Endothelial cell of umbilical vein (primary cell): Measurements from ENCODE around the gene JTB. TPM values are rescaled to one million over a fixed set of nuclear protein-coding genes. Genes with fewer than 3 reads are reported as not detected.

ENCODE experiments used
- BruUV-seq: library from RNA; stranded (reverse); fragments of 400-500 nt; replicated peaks from 2 replicates; lab custom pipeline; 2021; lab: Mats Ljungman, UMichigan
- CTCF ChIA-PET: fragments of 300-600, 350-600 bp; sonication (Branson Sonifier 250); formaldehyde crosslinking; loops from one replicate; lab custom pipeline; 2021; ENCODE audit warnings: antibody characterized with exemption, inconsistent platforms; lab: Charles Lee
- POLR2A ChIA-PET: fragments of 300-600, 350-600 bp; sonication (Branson Sonifier 250); formaldehyde crosslinking; loops from one replicate; lab custom pipeline; 2021; ENCODE audit warnings: antibody characterized with exemption, inconsistent platforms; lab: Charles Lee
- DNase-seq: peaks from one replicate; pipeline ENCODE4 v3.0.0-alpha.2; 2011; ENCODE audit warnings: low read depth, low spot score
- FAIRE-seq: peaks from 2 replicates; lab custom pipeline; 2011; peaks lifted over from hg19 to GRCh38; lab: Jason Lieb, UNC
- H2AFZ ChIP-seq: 2 replicates; pipeline ENCODE4 v1.6.0; 2012; ENCODE audit warnings: low read depth, low read length, control low read depth, inconsistent platforms
- H3K27ac ChIP-seq: 2 replicates; pipeline ENCODE4 v1.5.1; 2011; ENCODE audit warnings: low read depth, mild to moderate bottlenecking, control low read depth, low read length, moderate library complexity; ENCODE audit not compliant: insufficient read depth
- H3K27me3 ChIP-seq, 2 experiments: 2 replicates each; pipeline versions ENCODE4 v1.6.0 to v1.6.1; 2011; ENCODE audit warnings: low read length in 2 of 2, mixed read lengths in 1 of 2; ENCODE audit not compliant: control insufficient read depth in 2 of 2, insufficient read depth in 2 of 2
- H3K36me3 ChIP-seq, 2 experiments: 2 replicates in 1 of 2; 3 replicates in 1 of 2; pipeline ENCODE4 v1.5.1; 2011; ENCODE audit warnings: low read length in 2 of 2, mild to moderate bottlenecking in 1 of 2, moderate library complexity in 1 of 2; ENCODE audit not compliant: control insufficient read depth in 2 of 2, insufficient read depth in 2 of 2; ENCODE audit errors: extremely low read depth in 1 of 2
- H3K4me1 ChIP-seq: 3 replicates; pipeline ENCODE4 v1.5.1; 2011; ENCODE audit warnings: mild to moderate bottlenecking, low read length; ENCODE audit not compliant: control insufficient read depth, insufficient read depth; ENCODE audit errors: extremely low read depth
- H3K4me2 ChIP-seq: 2 replicates; pipeline ENCODE4 v1.6.1; 2011; ENCODE audit warnings: low read length, control low read depth, mixed read lengths; ENCODE audit not compliant: insufficient read depth
- H3K4me3 ChIP-seq, 3 experiments: fragments of 200-600 bp in 1 of 3; sonication (generic), shearing (Covaris generic) in 1 of 3; replicated peaks in 1 of 3; 2 replicates each; pipeline ENCODE4 v1.5.1; 2011 to 2016; ENCODE audit warnings: control low read depth in 3 of 3, low read length in 3 of 3, mild to moderate bottlenecking in 2 of 3, inconsistent platforms in 1 of 3, low read depth in 1 of 3, moderate library complexity in 1 of 3; ENCODE audit not compliant: insufficient read depth in 1 of 3
- H3K79me2 ChIP-seq: 2 replicates; pipeline ENCODE4 v1.6.0; 2012; ENCODE audit warnings: low read length, inconsistent platforms; ENCODE audit not compliant: control insufficient read depth, insufficient read depth
- H3K9ac ChIP-seq: replicated peaks from 2 replicates; pipeline ENCODE3; 2011; ENCODE audit warnings: low read length, control low read depth; ENCODE audit not compliant: insufficient read depth; ENCODE audit errors: extremely low read depth
- H3K9me1 ChIP-seq: replicated peaks from 3 replicates; pipeline ENCODE4 v1.6.0; 2011; ENCODE audit warnings: mild to moderate bottlenecking, low read length; ENCODE audit not compliant: control insufficient read depth, insufficient read depth; ENCODE audit errors: extremely low read depth
- H3K9me3 ChIP-seq: replicated peaks from 2 replicates; pipeline ENCODE4 v1.5.1; 2012; ENCODE audit warnings: low read length, inconsistent platforms; ENCODE audit not compliant: control insufficient read depth, insufficient read depth
- H4K20me1 ChIP-seq: replicated peaks from 2 replicates; pipeline ENCODE3; 2011; ENCODE audit warnings: mild to moderate bottlenecking, low read length; ENCODE audit not compliant: control insufficient read depth, insufficient read depth; ENCODE audit errors: extremely low read depth
- CTCF ChIP-seq, 2 donors: IDR thresholded peaks; 1 replicate in 1 of 2; 2 replicates in 1 of 2; pipeline ENCODE4 v1.5.1; 2011; ENCODE audit warnings: low read length in 2 of 2, mild to moderate bottlenecking in 2 of 2, moderate library complexity in 2 of 2, control low read depth in 1 of 2, inconsistent platforms in 1 of 2, low read depth in 1 of 2; ENCODE audit not compliant: insufficient read depth in 1 of 2; ENCODE audit errors: extremely low read depth in 1 of 2
- FOS ChIP-seq: IDR thresholded peaks from 2 replicates; pipeline ENCODE4 v1.6.1; 2011; ENCODE audit warnings: mild to moderate bottlenecking, low read length, moderate library complexity, borderline replicate concordance; ENCODE audit not compliant: insufficient read depth
- JUN ChIP-seq: IDR thresholded peaks from 2 replicates; pipeline ENCODE4 v1.6.1; 2011; ENCODE audit warnings: borderline replicate concordance, low read depth; ENCODE audit not compliant: insufficient read length, insufficient read depth
- MAX ChIP-seq: IDR thresholded peaks from 2 replicates; pipeline ENCODE4 v1.6.1; 2011; ENCODE audit not compliant: insufficient read depth, insufficient read length
- POLR2A ChIP-seq: IDR thresholded peaks from 2 replicates; pipeline ENCODE4 v1.6.1; 2012; ENCODE audit warnings: low read depth, mild to moderate bottlenecking, control low read depth, low read length
- POLR2AphosphoS5 ChIP-seq: IDR thresholded peaks from 2 replicates; pipeline ENCODE4 v1.6.1; 2012; ENCODE audit warnings: low read depth, mild to moderate bottlenecking, control low read depth, low read length, moderate library complexity; ENCODE audit not compliant: insufficient read depth
- dilution Hi-C: fragments of 300-500 bp; cut with MboI; formaldehyde crosslinking; loops from one replicate; pipeline ENCODE4 v1.15.0; 2019; ENCODE audit warnings: low sequenced_read_pairs; ENCODE audit not compliant: extremely low pct_ligation_motif_present
- intact Hi-C: fragments of 100-400 bp; cut with micrococcal nuclease; formaldehyde crosslinking; loops from one replicate; pipeline ENCODE4 v1.10.0; 2022
- polyA plus RNA-seq, 4 experiments: library from polyadenylated mRNA; depleted of rRNA in 3 of 4; stranded (reverse) in 3 of 4; unstranded in 1 of 4; fragments of >200 nt; gene quantifications; 2 replicates each; pipeline versions ENCODE4 v1.2.1 to v1.2.3, GENCODE V29; 2011 to 2012; ENCODE audit warnings: missing spikeins in 1 of 4
- total RNA-seq: library from RNA; stranded (reverse); gene quantifications from 2 replicates; pipeline ENCODE4 v1.2.3, GENCODE V29; 2021

The JTB gene
- total and polyA plus RNA-seq, 2 donors (not counting 3 experiments of a cell fraction or from before 2014, with no cell fraction given): 90.2 to 149 TPM

GRCh38 chr1:153967107-153967999 lies 10.1 kb downstream of the JTB start, which contains the start of gene CREB3L4:
Gene CREB3L4 (plus strand): TSS chr1:153967902. CDS start chr1:153968526, 624 bp downstream.
- Histone ChIP-seq H3K4me2 (peak within 1 kb of the TSS; percentile 83), H3K4me1 (peaks cover 34% of the 10 kb centered on the region), H2AFZ (peak within 1 kb of the TSS; percentile 51), H3K36me3 (no peaks in the 10 kb centered on the region), H3K9ac (peak within 1 kb of the TSS; percentile 66), H3K9me1 (no peaks in the 10 kb centered on the region), H3K27ac (peak within 1 kb of the TSS; percentile 29), H3K79me2 (peaks cover 2% of the 10 kb centered on the region), H3K4me3 (peak within 1 kb of the TSS; percentile 42 to 68 (median 62)), H3K27me3 (no peaks in the 10 kb centered on the region), H3K9me3 (no peaks in the 10 kb centered on the region), H4K20me1 (no peaks in the 10 kb centered on the region)
- ChIA-PET POLR2A (interaction anchor here (0.8 to 1.8 kb wide), 3 partner anchors 10 to 23 kb away, joined by 3 to 12 read pairs (median 8); partner anchors contain the start of genes JTB and RPS27), CTCF (interaction anchor here (0.7 to 4.7 kb wide), 11 partner anchors 9 to 170 kb away, joined by 3 to 37 read pairs (median 9); partner anchors contain the start of genes CRTC2, DENND4B, JTB and RAB13)
- TSS peak; percentile 12 for BruUV-seq
- TF ChIP-seq POLR2AphosphoS5 (peak; percentile 58), CTCF (IDR thresholded peaks at IDR 0.05; ENCODE audit: extremely low read depth in 1 of 2, insufficient read depth in 1 of 2, low read depth in 1 of 2, low read length in 2 of 2) (peak in 1 of 2 donors; percentile 51), POLR2A (peak; percentile 73), JUN (no peak), FOS (no peak), MAX (peak; percentile 89)
- intact Hi-C loops (no loop called here), dilution Hi-C loops (no loop called here)
- DNase-seq (peak; percentile 97), FAIRE-seq (peak; percentile 97)
